ENCODE results near the gene FIZ1.

FIZ1 gene

DNA sequence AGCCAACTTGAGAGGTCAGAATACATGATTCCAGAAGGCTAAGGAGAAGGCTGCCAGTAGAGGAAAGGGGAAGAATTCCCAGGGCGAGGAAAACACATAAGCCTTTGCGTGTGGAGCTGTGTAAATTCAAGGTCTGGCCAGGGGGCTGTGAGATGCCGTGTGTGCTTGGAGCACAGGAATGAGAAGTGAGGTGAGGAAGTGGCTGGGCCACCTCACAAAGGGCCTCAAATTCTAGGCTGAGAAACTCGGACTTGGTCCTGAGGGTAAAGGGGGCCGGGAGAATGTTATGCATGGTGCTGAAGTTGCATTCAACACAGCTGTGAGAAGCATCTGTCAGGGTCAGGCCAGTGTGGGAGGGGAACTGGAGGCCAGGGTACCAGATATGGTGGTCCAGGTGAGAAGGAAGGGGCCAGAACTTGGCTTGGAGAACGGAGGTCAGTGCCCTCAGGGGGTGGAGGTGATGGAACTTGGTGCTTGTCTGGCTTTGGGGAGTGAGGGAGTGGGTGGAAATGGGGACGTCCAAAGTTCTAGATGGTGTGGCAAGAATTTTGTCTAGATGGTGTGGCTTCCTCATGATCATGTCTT is 36.6 kb upstream of the FIZ1 start:
- DNase-seq (ENCODE audit: low read depth in 3 of 3) = no peak

DNA sequence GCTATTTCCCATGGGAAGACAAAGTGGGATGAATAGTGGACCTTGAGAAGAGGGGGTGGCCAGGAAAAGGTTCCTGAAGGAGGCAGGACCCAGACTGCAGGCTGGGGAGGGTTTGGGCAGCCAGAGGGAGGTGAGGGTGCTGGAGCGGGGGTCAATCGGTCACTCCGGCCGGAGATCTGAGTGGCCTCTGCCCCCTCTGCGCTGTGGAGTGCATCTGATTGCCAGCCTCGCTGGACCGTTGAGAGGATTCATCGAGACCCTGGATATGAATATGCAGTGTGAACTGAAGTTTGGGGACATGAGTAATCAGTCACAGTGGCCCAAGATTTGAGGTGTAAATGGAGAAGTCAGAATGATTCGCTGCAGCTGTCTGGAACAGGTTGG is 36.0 kb upstream of the FIZ1 start:
- DNase-seq (ENCODE audit: low read depth in 3 of 3) = no peak

DNA sequence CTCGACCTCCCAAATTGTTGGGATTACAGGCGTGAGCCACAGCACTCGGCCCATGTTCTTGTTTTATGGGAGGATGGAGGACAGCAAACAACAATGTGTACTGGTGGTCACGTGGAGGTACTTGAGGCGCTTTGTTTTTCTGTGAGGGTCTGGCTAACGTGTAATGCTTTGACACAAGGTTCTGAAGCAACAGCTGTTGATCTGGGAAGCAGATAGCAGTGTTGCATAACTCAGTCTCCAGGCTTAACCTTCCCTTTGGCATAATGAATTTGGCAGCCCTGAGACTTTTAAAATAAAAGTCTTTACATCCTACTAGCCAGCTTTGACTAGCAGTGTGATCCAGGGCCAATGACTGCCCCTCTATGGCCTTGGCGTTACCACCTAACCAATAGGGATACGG is 34.5 kb upstream of the FIZ1 start:
- no peak for DNase-seq (ENCODE audit: low read depth in 3 of 3)

DNA sequence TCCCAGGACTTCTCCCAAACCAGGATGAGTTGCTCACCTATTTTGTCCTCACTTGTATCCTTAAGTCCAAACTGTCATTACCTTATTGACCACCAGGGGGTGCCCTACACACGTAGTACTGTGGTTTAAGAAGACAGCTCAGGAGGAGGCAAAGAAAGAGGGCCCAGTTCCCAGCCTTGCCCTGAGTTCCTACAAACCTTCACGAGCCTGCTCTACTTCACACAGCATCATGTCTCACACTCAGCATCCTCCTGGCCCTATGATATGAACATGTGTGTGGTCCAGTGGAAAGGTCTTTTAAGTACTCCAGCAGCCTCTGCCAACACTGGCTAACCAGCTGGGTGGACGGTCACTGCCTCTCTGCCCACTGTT is 33.1 kb upstream of the FIZ1 start:
- DNase-seq (ENCODE audit: low read depth in 3 of 3) = peak; percentile 81 to 92 (median 88)

DNA sequence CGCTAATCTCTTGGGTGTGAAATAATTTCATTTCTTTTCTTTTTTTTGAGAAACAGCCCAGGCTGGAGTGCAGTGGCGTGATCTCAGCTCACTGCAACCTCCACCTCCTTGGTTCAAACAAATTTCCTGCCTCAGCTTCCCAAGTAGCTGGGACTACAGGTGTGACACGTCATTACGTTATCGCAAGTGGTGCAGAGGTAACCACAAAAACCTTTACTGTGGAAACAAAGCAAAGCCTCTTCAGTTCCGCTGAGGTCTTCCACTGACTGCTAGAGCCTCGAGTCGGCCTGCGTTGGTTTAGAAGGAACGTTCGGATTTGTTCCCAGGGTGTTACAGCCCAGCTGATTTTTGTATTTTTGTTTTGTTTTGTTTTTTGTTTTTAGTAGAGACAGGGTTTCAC is 27.0 kb upstream of the FIZ1 start:
- no peak for DNase-seq (ENCODE audit: low read depth in 3 of 3)

DNA sequence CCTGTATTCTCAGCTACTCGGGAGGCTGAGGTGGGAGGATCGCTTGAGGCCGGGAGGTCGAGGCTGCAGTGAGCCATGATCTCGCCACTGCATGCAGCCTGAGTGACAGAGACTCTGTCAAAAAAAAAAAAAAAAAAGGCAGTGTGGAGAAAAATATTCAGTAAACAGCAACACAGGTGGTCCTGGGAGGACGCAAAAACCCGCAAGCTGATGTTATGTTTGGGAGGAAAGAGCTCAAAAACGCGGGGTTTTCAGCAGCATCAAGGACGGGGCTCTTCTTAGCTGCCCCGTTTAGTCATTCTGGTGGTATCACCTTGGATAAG is 25.6 kb upstream of the FIZ1 start:
- DNase-seq (ENCODE audit: low read depth in 3 of 3) = no peak

DNA sequence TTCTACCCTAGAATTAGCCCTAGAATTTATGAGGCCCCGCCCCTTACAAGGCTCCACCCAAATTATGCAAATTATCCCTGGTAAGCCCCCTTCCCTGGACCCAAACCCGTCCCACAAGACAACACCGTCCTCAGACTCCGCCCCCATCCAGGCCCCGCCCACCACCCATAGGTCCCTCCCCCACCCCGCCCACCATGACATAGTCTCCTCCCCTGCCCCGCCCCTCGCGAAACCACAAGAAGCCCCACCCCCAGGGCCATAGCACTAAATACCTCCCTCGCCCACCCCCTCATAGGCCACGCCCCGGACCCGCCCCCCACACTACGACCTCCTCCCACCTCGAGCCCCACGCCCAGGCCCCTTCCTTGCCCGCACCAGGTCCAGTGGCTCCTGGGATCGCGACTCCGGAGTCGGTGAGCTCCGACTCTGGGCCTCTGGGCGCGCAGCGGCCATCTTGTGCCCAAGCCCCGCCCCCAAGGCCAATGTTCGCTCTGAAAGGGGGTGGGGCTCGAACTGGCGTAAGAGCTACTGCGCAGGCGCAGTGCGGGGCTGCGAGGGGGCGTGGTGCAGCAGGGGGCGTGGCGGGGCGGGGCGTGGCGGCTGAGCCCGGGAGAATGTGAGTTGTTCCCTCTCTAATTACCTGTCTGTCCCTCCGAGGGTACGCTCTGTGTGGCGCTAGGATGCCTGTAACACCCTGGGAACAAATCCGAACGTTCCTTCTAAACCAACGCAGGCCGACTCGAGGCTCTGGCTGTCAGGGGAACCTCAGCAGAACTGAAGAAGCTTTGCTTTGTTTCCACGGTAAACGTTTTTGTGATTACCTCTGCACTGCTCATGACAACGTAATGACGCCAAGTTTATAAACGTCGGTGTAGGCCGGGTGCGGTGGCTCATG is 25.0 kb upstream of the FIZ1 start, which contains the start of gene ZNF784:
Gene ZNF784 (minus strand): TSS at position 458 of the 895 bp plus-strand sequence. CDS start 5 bp downstream, at position 453.
- peak; percentile 85 to 95 (median 94) for DNase-seq (ENCODE audit: low read depth in 3 of 3)

DNA sequence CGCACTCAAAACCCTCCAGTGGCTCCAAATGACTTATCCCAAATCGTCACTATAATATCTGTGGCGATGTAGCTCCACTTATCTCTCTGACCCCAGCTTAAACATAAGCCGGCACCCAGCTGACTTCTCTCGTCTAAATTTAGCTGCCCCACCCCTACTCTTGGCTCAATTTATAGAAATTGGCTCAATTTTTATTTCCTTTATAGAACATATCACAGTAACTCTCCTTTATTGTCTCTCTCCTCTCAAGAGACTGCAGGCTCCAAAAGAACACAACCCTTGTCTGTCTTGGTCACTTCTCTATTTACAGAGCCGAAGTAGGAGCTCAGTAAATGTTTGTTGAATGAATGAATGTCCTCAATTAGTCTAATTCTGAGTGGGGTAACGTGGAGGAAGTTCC is 24.2 kb upstream of the FIZ1 start:
- no peak for DNase-seq (ENCODE audit: low read depth in 3 of 3)

DNA sequence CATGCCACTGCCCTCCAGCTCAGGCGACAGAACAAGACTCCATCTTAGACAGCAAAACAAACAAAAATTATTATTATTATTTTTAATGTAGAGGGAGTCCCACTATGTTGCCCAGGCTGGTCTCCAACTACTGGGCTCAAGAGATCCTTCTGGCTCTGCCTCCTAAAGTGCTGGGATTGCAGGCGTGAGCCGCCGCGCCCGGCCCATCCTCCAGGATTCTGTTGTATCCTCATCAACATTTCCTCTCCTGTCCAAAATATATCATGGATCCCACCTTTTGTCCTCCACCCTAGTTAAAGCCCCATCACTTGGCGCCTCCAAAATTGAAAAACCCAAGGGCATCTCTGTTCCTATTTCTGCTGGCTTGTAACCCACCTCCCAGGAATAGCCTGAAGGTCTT is 23.8 kb upstream of the FIZ1 start:
- no peak for DNase-seq (ENCODE audit: low read depth in 3 of 3)

DNA sequence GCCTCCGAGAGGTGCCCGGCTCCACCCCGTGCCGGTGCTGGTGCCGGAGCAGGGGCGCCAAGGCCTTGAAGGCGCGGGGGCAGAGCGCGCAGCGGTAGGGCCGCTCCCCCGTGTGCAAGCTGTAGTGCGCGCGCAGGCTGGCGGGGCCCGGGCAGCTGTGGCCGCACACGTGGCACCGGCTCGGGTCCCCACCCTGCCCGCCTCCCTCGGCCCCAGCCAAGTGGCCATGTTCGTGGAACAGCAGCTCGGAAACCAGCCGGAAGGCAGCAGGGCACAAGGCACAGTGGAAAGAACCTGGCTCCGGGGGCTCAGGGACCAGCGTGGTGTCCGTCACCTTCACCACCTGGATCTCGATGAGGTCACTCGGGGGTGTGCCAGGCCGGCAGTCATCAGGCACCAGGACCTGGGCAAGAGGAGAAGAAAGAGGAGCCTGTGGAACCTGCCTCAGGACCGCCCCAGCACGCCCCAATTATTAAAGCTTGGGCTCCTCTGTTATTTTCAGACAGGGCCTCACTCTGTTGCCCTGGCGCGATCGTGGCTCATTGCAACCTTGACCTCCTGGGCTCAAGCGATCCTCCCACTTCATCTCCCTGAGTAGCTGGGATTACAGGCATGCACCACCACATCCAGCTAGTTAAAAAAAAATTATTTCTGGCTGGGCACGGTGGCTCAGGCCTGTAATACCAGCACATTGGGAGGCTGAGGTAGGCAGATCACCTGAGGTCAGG is 23.1 kb upstream of the FIZ1 start:
- no peak for DNase-seq (ENCODE audit: low read depth in 3 of 3)

DNA sequence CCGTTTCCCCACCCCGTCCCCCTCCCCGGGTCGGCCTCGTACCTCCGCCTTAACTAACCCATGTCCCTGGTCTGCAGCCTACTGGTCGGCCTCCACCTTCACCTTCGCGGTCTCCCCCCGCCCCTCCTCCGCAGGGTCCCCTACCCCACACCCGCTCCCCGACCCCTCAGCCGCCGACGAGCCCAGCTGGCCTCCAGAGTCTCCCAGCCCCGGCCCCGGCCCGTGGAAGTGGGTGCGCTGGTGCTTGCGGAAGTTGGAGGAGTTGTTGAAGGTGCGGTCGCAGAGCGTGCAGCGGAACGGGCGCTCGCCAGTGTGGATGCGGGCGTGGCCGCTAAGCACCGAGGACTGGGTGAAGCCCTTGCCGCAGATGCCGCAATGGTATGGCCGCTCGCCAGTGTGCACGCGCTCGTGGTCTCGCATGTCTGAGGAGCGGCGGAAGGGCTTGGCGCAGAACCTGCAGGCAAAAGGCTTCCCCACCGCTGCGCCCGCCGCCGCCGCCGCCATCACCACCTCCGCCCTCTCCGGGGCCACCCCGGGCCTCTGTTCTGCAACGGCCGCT is 22.4 kb upstream of the FIZ1 start:
- no peak for DNase-seq (ENCODE audit: low read depth in 3 of 3)

DNA sequence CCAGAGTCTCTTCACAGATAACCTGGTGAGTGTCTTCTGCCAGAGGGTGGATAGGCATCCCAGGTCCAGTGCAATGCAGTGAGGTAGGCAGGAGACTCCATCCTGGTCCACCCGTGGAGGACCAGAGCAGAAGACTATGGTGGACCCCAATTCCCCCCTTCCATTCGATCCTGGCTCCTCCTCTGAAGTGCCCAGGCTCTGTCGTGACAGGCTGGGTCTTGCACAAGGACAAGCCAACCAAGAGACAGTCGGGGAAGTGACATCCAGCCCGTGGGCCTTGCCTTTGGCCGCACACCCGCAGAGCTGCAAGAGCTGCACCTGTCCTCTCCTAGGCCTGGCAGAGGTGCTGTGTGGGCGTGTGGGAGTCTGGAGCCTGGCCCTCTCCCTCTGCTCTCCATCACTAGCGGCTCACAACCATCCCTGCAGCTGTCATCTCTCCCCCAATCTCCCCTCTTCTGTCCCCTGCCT is 21.9 kb upstream of the FIZ1 start:
- no peak for DNase-seq (ENCODE audit: low read depth in 3 of 3)

DNA sequence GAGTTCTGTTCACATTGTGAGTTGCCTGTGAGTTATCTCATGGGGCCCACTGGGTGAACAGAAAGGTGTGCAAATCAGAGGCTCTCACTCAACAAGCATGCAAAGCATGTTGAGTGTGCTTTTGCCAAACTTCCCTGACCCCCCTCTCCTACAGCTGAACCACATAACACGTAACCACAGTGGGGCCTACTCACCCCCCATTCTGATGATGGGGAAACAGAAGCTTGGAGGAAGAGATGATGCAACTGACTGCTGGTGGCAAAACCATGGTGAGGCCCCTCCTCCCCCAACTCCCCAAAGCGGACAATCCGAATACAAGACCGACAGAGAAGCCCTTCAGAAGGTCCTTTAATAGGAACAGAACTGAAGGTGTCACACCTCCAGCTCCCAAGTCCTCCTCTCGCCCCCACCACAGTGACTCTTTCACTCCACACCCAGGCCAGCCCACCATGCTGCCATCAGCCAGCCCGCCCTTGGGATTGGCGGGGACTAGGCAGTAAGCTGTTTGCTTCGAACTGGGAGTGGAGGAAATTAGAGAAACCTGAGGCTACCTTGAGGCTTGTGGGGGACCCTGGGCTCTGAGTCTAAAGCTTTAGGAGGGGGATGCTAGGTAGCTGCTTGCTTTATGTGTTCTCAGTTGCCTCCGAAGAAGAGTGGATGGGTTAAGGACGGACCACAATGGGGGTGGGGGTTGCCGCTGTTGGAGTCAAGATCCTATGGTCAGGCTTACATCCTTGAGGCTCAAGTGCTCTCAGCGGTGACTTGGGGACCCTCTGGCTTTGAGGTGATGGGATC is 21.3 kb upstream of the FIZ1 start:
- DNase-seq (ENCODE audit: low read depth in 3 of 3) = no peak

DNA sequence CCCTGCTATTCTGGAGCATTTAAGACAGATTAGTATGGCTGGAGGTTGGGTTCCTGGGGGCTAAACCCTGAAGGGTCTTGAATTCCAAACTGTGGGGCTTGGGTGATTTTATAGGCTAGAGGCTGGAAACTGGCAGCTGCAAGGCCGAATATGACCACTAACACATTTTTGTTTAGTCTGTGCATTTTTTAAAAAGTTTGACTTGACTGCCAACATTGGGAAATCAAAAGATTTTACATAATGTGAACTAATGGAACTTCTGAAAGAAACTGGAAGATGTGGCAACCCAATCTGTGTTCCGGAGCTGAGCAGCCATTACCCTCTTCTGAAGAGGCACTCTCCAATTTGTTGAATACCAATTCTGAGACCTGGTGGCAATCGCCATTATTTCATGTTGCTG is 20.0 kb upstream of the FIZ1 start:
- no peak for DNase-seq (ENCODE audit: low read depth in 3 of 3)

DNA sequence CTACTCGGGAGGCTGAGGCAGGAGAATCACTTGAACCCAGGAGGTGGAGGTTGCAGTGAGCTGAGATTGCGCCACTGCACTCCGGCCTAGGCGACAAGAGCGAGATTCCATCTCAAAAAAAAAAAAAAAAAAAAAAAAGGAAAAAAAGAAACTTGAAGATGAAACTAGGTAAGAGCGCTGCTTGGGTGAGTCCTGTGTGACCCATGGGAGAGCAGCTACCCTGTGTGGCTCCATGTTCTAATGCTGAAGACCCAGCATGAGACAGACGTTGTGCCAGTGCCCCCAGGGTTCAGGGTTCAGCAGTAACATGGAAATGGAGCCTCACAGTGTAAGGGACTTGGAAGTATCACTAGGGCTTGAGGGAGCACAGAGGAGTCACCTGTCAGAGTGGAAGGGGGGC is 19.1 kb upstream of the FIZ1 start:
- DNase-seq (ENCODE audit: low read depth in 3 of 3) = no peak

DNA sequence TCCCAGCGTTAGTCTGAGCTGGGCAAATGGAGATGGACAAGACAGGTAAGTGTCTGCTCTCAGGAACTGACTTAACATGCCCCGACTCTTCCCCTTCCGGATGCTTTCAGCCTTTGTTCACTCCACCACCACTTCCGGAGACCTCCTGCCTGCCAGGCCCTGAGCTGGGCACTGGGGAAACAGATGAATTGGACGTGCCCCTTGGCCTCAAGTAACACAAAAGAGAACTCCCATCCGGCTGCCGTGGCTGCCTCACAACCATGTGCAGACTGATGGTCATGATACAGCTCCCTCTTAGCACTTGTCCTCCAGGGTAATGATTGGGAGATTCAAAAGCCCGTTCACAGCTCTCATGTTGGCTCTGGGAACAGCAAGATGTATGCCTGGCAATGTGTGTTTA is 18.1 kb upstream of the FIZ1 start:
- no peak for DNase-seq (ENCODE audit: low read depth in 3 of 3)

DNA sequence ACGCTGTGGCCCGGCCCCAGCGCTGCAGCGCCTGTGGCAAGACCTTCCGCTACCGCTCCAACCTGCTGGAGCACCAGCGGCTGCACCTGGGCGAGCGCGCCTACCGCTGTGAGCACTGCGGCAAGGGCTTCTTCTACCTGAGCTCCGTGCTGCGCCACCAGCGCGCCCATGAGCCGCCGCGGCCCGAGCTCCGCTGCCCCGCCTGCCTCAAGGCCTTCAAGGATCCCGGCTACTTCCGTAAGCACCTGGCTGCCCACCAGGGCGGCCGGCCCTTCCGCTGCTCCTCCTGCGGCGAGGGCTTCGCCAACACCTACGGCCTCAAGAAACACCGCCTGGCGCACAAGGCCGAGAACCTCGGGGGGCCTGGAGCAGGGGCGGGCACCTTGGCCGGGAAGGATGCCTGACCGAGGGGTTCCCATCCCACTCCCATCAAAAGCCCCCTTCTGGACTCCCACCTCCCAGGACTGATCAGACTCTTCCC is 17.1 kb upstream of the FIZ1 start:
- no peak for DNase-seq (ENCODE audit: low read depth in 3 of 3)

DNA sequence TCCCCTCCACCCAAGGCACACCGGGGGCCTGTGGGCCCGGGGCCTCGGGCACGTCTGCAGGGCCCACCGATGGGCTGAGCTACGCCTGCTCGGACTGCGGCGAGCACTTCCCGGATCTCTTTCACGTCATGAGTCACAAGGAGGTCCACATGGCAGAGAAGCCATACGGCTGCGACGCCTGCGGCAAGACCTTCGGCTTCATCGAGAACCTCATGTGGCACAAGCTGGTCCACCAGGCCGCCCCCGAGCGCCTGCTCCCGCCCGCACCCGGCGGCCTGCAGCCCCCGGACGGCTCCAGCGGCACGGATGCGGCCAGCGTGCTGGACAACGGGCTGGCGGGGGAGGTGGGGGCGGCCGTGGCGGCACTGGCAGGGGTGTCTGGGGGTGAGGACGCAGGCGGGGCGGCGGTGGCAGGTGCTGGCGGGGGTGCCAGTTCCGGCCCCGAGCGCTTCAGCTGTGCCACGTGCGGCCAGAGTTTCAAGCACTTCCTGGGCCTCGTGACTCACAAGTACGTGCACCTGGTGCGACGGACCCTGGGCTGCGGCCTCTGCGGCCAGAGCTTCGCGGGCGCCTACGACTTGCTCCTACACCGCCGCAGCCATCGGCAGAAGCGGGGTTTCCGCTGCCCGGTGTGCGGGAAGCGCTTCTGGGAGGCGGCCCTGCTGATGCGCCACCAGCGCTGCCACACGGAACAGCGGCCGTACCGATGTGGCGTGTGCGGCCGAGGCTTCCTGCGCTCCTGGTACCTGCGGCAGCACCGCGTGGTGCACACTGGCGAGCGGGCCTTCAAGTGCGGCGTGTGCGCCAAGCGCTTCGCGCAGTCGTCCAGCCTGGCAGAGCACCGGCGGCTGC is 16.5 kb upstream of the FIZ1 start:
- DNase-seq (ENCODE audit: low read depth in 3 of 3) = no peak

DNA sequence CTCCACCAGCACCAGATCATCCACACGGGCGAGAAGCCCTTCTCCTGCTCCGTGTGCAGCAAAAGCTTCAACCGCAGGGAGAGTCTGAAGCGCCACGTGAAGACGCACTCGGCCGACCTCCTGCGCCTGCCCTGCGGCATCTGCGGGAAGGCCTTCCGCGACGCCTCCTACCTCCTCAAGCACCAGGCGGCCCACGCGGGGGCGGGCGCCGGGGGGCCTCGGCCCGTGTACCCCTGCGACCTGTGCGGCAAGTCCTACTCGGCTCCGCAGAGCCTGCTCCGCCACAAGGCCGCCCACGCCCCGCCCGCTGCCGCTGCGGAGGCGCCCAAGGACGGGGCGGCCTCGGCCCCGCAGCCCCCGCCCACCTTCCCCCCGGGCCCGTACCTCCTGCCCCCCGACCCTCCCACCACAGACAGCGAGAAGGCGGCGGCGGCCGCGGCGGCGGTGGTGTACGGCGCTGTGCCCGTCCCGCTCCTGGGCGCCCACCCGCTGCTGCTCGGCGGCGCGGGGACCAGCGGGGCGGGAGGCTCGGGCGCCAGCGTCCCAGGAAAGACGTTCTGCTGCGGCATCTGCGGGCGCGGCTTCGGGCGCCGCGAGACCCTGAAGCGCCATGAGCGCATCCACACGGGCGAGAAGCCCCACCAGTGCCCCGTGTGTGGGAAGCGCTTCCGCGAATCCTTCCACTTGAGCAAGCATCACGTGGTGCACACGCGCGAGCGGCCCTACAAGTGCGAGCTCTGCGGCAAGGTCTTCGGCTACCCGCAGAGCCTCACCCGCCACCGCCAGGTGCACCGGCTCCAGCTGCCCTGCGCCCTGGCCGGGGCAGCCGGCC is 15.6 kb upstream of the FIZ1 start:
- no peak for DNase-seq (ENCODE audit: low read depth in 3 of 3)

Data from stimulated activated CD4-positive, alpha-beta T cell treated with anti-CD3 and anti-CD28 coated beads, TNF-alpha, amount 100 ng/mL, for 48 hours (primary cell).